NCI-H2227 (cell line): Measurements from ENCODE around the gene CFAP77.
A peak's percentile ranks its signal among the peaks of the same experiment; 100 is the strongest.

Experiments used
- DNase-seq: peaks from one replicate; lab custom pipeline; 2025; ENCODE audit not compliant: unreplicated experiment; lab: John Stamatoyannopoulos, UW

CFAP77 gene

DNA sequence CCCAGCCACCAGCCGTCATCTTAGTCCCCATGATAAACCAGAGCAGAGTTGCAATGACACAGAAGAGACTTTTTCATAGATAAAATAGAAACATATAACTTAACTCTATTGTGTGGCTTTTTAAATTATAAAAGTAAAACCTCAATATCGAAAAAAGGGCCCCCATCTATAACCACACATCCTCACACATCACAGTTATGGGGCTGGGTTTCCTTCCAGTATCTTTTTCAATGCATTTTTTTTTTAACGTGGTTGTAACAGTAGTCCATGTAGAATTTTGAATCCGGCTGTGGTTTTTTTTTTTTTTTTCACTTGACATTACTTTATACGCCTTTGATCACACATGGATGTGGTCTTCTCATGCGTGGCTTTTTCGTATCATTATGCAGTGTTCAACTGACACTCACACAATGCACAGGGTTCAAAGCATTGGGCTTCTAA, 77.4 kb downstream of the CFAP77 start:
- no peak for DNase-seq

DNA sequence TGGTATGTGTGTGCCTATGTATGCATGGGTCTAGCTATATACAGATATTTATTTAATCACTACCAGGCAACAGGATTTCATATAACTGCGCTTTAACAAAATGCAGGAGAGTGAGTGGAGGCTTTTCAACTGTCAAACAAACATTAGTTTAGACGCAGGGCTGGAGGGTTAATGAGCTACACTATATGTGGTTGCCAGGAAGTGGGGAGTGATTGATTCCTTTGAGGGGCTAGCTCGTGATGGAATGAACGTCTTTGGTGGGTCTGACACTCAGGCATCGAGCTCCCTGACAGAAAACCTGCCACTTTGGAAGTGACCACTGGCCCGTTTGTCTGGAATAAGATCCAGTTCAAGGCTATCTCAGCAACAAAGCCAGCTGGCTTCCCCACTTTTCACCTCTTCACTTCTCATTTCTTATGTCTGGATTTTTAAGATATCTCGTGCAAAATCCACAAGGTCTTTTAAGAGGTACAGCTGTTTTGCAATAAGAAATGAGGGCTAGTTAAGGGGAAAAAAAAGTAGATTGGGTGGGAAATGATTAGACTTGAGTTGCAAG, 78.0 kb downstream of the CFAP77 start:
- DNase-seq, result no peak

DNA sequence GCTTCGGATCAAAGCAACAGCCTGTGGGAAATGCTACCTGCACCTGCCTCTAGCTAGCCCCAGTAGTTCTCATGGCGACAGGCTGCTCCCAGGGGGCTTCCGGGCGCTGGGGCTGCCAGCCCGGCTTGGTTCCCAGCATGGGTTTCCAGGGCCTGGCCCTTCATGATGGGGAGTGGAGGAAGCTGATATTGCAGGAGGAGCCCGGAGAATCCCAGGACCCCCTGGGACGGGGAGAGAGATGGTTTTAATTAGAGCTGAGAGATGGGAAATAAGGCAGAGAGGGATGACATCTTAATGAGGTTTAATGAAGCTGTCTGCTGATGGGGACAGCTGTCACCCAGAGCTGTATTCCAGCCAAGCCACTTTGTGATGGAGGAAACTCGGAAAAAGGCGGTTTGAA, 78.6 kb downstream of the CFAP77 start:
- no peak for DNase-seq

DNA sequence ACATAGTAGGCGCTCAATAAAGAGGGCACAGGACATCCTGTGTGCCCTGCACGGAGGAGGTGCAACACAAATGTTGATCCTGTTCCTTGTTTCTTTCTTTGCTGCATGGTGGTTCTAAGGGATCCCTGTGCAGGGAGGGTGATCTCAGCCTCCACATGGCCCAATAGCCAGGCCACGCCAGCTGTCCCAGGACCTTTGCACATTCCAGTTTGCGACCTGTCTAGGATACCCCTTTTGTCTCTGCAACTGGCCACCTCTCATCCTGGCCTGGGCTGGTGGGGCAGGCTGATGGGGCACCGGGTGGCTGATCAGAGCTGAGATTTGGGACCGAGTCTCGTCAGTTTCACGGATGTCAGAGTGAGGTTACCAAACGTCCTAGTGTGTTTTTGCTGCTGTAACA, 79.5 kb downstream of the CFAP77 start:
- no peak for DNase-seq

DNA sequence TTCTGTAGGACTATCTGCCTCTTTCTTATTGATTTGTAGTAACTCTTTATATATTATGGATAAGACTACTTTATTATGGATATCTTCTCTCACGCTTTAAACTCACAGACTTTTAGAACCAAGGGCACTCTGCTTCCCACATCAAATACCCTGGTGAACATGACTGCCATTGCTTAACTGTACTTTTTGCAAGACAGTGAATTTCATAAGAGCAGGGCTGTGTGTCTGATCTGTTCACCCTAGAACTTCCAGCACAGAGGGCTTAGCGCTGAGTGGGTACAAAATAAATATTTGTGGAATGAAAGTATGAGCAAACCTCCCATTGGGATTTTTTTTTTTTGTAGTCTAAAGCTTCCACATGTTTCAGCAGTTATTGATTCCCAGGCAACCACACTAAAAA, 84.8 kb downstream of the CFAP77 start:
- no peak for DNase-seq

DNA sequence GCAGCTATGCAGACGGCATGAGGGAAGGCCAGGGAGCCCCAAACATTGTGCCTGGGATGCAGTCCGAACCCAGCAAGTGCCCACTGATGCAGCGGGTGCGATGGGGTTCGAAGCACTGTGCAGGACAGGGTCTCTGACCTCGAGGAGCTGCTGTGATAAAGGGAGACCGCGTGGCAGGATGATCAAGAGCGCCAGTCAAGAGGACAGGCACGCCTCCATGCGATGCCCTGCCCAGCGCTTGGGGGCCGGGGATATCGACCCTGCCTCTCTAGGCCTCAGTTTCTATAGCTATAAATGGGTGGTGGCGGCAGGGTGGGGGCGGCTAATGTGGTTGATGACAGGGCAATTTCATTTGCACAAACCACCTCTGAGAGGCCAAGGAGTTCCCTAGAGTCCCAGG, 87.7 kb downstream of the CFAP77 start:
- no peak for DNase-seq

DNA sequence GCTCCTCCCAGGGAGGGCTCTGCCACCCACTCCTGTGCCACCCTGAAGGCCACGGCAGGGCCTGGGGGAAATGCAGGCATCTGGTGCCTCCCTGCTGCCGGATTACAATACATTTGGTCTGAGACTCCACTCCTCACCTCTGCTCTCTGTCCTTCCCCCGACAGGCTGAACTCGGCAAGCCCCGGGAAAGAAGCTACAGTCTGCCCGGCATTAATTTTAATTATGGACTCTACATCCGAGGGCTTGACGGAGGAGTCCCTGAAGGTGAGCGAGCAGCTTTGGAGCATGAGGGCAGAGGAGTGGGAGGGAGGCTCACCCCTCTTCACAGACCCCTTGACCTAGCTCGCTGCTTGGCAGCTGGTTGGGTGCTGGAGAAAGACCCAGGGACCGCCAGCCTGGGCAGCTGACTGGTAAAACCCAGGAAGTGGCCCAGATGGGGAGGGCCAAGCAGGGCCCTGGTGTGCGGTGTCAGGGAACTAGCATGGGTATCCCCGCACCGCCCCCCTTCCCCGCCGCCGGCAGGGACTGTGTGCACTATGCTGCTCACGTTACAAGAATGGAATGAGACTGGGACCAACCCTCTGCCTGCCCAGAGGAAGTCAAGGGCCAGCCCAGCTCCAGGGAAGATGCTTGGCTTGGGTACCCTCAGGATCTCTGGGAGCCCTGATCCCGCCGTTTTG, 88.7 kb downstream of the CFAP77 start:
- peak; percentile 17 for DNase-seq

DNA sequence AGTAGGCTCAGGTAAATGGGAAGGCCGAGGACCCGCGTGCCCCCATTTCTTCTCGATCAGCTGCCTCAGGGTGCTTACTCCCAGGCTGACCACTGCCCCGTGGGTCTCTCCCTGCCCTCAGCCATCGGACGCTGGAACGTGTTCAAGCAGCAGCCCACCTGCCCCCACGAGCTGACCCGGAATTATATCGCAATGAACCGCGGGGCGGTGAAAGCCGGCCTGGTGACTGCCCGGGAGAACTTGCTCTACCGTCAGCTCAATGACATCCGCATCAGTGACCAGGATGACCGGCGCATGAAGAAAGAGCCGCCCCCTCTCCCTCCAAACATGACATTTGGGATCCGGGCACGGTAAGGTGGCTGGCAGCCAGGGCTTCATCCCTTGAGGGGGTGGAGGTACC, 89.2 kb downstream of the CFAP77 start:
- DNase-seq, result no peak

DNA sequence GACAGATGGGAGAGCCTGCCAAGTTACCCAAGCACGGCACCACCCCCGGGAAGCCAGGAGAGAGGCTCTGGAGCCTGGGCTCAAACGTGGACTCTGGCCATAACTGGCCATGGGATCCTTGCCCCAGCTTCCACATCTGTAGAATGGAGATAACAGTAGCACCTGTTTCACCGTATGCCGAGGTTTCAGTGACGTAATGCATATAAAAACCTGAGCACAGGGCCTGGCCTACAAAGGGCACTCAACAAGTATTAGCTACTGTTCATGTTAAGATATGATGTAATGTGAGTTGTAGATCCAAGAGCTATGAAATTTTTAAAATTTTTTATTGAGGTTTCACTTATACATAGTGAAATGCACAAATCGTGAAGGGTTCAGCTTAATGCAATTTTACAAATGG, 90.2 kb downstream of the CFAP77 start:
- DNase-seq, result no peak

GRCh38 chr9:132502480-132502879, 92.5 kb downstream of the CFAP77 start:
- no peak for DNase-seq

DNA sequence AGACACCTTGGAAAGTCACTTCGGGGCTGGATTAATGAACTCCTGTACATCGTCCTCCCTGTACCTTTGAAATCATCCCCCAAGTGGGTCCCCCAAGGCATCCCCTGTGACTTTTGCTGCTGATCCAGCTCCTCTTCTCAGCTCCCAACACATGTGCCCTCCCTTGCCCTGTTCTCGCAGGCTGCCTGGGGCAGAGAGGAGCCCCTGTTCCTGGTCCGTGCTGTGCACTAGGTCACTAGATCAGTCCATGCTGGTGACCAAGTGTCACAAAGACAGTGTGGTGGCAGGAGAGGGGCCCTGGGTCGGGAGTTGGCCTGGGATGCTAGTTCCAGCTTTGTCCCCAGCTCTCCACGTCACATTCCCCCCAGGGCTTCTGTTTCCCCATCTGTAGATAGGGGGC, 93.1 kb downstream of the CFAP77 start:
- DNase-seq, result no peak

DNA sequence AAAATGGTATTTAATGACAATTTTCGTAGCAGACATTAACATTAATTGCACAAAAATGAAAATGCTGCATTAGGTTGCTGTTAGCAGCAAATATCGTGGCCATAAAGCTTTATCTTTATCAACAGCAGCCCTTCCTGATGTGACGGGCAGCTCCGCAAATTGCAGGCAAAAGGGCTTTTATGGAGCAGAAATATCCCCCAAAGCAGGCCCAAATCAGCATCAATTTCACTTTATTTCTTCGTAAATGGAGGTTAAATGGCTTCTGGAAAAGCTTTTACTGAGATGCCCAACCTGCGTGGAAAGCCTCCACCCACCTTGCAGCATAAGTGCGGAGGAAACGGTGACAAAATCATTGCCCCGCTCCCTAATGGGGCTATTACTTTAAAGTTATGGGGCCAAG, 94.5 kb downstream of the CFAP77 start:
- no peak for DNase-seq

GRCh38 chr9:132505991-132506655, 96.1 kb downstream of the CFAP77 start:
- no peak for DNase-seq

- no peak for DNase-seq
These were observed 97.1 kb downstream of the CFAP77 start for GRCh38 chr9:132506977-132507669.

- peak; percentile 73 for DNase-seq
These were observed 97.9 kb downstream of the CFAP77 start for GRCh38 chr9:132507670-132508469.

GRCh38 chr9:132509928-132510874, 100.2 kb downstream of the CFAP77 start:
- DNase-seq, result no peak

DNA sequence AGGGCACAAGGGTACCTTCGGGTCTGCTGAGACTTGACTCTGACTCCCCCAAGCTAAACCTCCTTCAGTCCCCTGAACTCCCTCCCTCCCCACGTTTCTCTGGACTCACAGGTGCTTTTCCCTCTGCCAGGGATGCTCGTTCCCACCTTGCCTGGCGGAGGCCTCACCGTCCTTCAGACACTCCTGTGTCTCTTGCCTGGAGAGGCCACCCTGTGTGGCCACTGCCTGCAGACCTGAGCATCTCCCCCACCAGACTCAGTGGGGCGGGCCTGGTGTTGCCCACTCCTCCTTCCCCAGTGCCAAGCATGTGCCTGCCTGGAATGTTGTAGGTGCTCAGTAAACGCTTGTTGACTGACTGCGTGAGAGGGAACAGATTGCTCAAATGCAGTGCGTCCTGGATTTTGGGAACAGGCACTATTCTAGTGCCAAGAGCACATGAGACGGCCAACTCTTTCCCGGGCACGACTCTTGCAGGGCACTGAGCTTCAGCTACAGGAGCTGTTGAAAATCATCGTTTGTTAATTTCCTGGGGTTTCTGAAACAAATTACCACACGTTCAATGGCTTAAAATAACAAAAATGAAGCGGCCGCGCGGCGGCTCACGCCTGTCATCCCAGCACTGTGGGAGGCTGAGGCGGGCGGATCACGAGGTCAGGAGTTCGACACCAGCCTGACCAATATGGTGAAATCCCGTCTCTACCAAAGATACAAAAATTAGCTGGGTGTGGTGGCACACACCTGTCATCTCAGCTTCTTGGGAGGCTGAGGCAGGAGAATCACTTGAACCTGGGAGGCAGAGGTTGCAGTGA, 101.4 kb downstream of the CFAP77 start:
- no peak for DNase-seq

GRCh38 chr9:132513416-132513815, 103.4 kb downstream of the CFAP77 start:
- DNase-seq, result no peak
